OCI-LY3 (cell line): ENCODE results near the gene CPTP.

Source experiments
- CTCF ChIP-seq: fragments of 200-600, 300-600 bp; sonication (generic); IDR thresholded peaks from 2 replicates; pipeline ENCODE4 v1.5.1; 2014; ENCODE audit warnings: antibody characterized with exemption, low read length, low read depth
- EZH2phosphoT487 ChIP-seq: fragments of 200-600 bp; shearing (Covaris generic); IDR thresholded peaks from 2 replicates; pipeline ENCODE4 v1.6.1; 2018; ENCODE audit warnings: antibody characterized with exemption, mixed run types, low read depth

- TF ChIP-seq CTCF, result no peak
- TF ChIP-seq EZH2phosphoT487, result no peak
Observed at GRCh38 chr1:1359664-1360468, 35.3 kb downstream of the CPTP start.
